ENCODE results near the gene PNPLA1.

- TF ChIP-seq YY1 (IDR thresholded peaks at IDR 0.05; ENCODE audit: insufficient read depth, insufficient read length) = no peak
- no peak for TF ChIP-seq SUZ12 (IDR thresholded peaks at IDR 0.05; ENCODE audit: extremely low read depth, insufficient read depth, insufficient read length)
Measured at GRCh38 chr6:36297511-36297910, 27.7 kb downstream of the PNPLA1 start.

Data from NT2/D1 (cell line).